Activated naive CD4-positive, alpha-beta T cell treated with anti-CD3 and anti-CD28 coated beads, Interleukin-2, amount 50 U/mL, for 72 hours (primary cell): ENCODE measurements around the gene MCUR1. TPM values are rescaled to one million over a fixed set of nuclear protein-coding genes. Genes with fewer than 3 reads are reported as not detected.

Source experiments
- total RNA-seq, 2 donors: library from RNA; stranded (reverse); gene quantifications; one replicate each; pipeline ENCODE4 v1.2.3, GENCODE V29; 2022

MCUR1 gene
- total RNA-seq, 2 donors from 2014 or later: 27.4 to 33.0 TPM

Other genes starting within 250 kb of the MCUR1 start
- 10 to 100 TPM in 1 of 2 donors, 1 to 10 TPM in 1; 7.4 to 15.3 TPM for gene SIRT5, start 240.0 kb downstream of the MCUR1 start, total RNA-seq
- 10 to 100 TPM; 62.8 to 75.0 TPM for gene NOL7, start 199.2 kb downstream of the MCUR1 start, total RNA-seq
- 10 to 100 TPM; 52.9 to 75.5 TPM for gene RANBP9, start 102.7 kb downstream of the MCUR1 start, total RNA-seq
- gene RNF182, start 110.4 kb upstream of the MCUR1 start, total RNA-seq: not detected